Trophoblast cell (in vitro differentiated cells and primary cell): Measurements from ENCODE around the gene ADAMTSL1.

Source experiments
- DNase-seq, 2 donors: peaks; one replicate each; pipeline ENCODE4 v3.0.0-alpha.2; 2016
- H2AFZ ChIP-seq: 2 replicates; pipeline ENCODE4 v1.6.1; 2013; ENCODE audit warnings: low read length, moderate library complexity, mild to moderate bottlenecking; ENCODE audit not compliant: insufficient read depth, poor library complexity
- H2AK5ac ChIP-seq: 2 replicates; pipeline ENCODE4 v1.6.1; 2013; ENCODE audit warnings: mild to moderate bottlenecking, low read length
- H2BK120ac ChIP-seq: 2 replicates; pipeline ENCODE4 v1.6.1; 2013; ENCODE audit warnings: low read length, mild to moderate bottlenecking, moderate library complexity; ENCODE audit not compliant: insufficient read depth, poor library complexity
- H2BK12ac ChIP-seq: 2 replicates; pipeline ENCODE4 v1.6.1; 2013; ENCODE audit warnings: mild to moderate bottlenecking, low read length, moderate library complexity
- H2BK5ac ChIP-seq: 2 replicates; pipeline ENCODE4 v1.6.1; 2013; ENCODE audit warnings: low read length, low read depth, moderate library complexity, mild to moderate bottlenecking; ENCODE audit not compliant: poor library complexity
- H3K14ac ChIP-seq: 2 replicates; pipeline ENCODE4 v1.6.1; 2013; ENCODE audit warnings: mild to moderate bottlenecking, low read length
- H3K18ac ChIP-seq: 2 replicates; pipeline ENCODE4 v1.6.1; 2013; ENCODE audit warnings: mild to moderate bottlenecking, low read length
- H3K23ac ChIP-seq: 2 replicates; pipeline ENCODE4 v1.6.1; 2013; ENCODE audit warnings: low read length
- H3K27ac ChIP-seq: 2 replicates; pipeline ENCODE4 v1.5.1; 2013; ENCODE audit warnings: low read depth, mild to moderate bottlenecking, inconsistent platforms, low read length, moderate library complexity
- H3K27me3 ChIP-seq: 2 replicates; pipeline ENCODE4 v1.6.1; 2013; ENCODE audit warnings: inconsistent platforms, mild to moderate bottlenecking, low read length, moderate library complexity; ENCODE audit not compliant: insufficient read depth
- H3K36me3 ChIP-seq, 2 experiments: 1 replicate in 1 of 2; 2 replicates in 1 of 2; pipeline ENCODE4 v1.6.1; 2013; ENCODE audit warnings: low read length in 2 of 2, mild to moderate bottlenecking in 2 of 2, moderate library complexity in 1 of 2; ENCODE audit not compliant: insufficient read depth in 2 of 2, control insufficient read depth in 1 of 2
- H3K4ac ChIP-seq: 2 replicates; pipeline ENCODE4 v1.6.1; 2013; ENCODE audit warnings: low read depth, mild to moderate bottlenecking, low read length, moderate library complexity
- H3K4me1 ChIP-seq, 2 experiments: 1 replicate in 1 of 2; 2 replicates in 1 of 2; pipeline ENCODE4 v1.6.1; 2013; ENCODE audit warnings: low read length in 2 of 2, mild to moderate bottlenecking in 2 of 2, moderate library complexity in 1 of 2; ENCODE audit not compliant: insufficient read depth in 2 of 2, control insufficient read depth in 1 of 2
- H3K4me2 ChIP-seq: 2 replicates; pipeline ENCODE4 v1.6.1; 2013; ENCODE audit warnings: inconsistent platforms, mild to moderate bottlenecking, low read length, moderate library complexity
- H3K4me3 ChIP-seq: 2 replicates; pipeline ENCODE4 v1.5.1; 2013; ENCODE audit warnings: mild to moderate bottlenecking, low read depth, low read length, inconsistent platforms
- H3K79me1 ChIP-seq: one replicate; pipeline ENCODE4 v1.6.1; 2013; ENCODE audit warnings: low read length
- H3K79me2 ChIP-seq: 2 replicates; pipeline ENCODE4 v1.6.1; 2013; ENCODE audit warnings: low read length, mild to moderate bottlenecking; ENCODE audit not compliant: control insufficient read depth, insufficient read depth, poor library complexity
- H3K9ac ChIP-seq: 2 replicates; pipeline ENCODE4 v1.6.1; 2013; ENCODE audit warnings: mild to moderate bottlenecking, low read length
- H3K9me3 ChIP-seq: 2 replicates; pipeline ENCODE4 v1.6.1; 2013; ENCODE audit warnings: low read depth, mild to moderate bottlenecking, control low read depth, inconsistent platforms, low read length; ENCODE audit not compliant: insufficient read depth
- H4K12ac ChIP-seq: 2 replicates; pipeline ENCODE4 v1.6.1; 2013; ENCODE audit warnings: low read depth, mild to moderate bottlenecking, low read length, moderate library complexity
- H4K8ac ChIP-seq: 2 replicates; pipeline ENCODE4 v1.6.1; 2013; ENCODE audit warnings: low read depth, mild to moderate bottlenecking, low read length, moderate library complexity
- H4K91ac ChIP-seq: one replicate; pipeline ENCODE4 v1.6.1; 2013; ENCODE audit warnings: low read depth, mild to moderate bottlenecking, low read length, moderate library complexity
- WGBS: extraction: QIAGEN DNeasy Blood & Tissue Kit; methylation state at CpG from one replicate; pipeline ENCODE4 v1.1.7; 2013; ENCODE audit warnings: missing lambda C conversion rate; ENCODE audit not compliant: insufficient read length, insufficient coverage; ENCODE audit errors: extremely low coverage; 5-methylcytosine and 5-hydroxymethylcytosine counted together

The ADAMTSL1 gene

DNA sequence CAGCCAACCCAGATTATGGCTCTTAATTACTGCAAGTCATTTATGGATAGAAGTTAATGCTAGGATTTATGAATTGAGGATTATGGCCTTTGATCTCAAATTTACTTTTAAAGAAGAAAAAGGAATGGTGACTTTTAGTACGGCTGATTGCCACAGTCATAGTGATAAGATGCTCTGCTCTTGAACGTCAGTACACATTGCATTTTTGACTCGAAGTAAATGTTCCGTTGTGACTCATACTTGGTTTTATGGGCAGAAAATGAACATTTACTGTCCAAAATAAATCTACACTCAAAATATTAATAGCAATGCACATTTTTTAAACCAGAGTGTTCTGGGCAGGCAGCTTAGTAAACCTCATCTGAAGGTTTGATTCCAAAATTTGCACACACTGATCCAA is 830 bp downstream of the ADAMTSL1 start:
- Histone ChIP-seq H3K9me3 (no peaks in the 10 kb centered on the region), H3K36me3 (no peaks in the 10 kb centered on the region), H3K4ac (no peak overlapping the region), H3K9ac (no peak overlapping the region), H3K4me3 (no peak overlapping the region), H3K4me2 (no peak overlapping the region), H2BK120ac (no peak overlapping the region), H3K79me2 (no peaks in the 10 kb centered on the region), H3K14ac (no peak overlapping the region), H3K18ac (no peak overlapping the region), H2BK12ac (no peak overlapping the region), H4K12ac (no peak overlapping the region), H3K27ac (no peak overlapping the region), H2BK5ac (no peak overlapping the region), H4K8ac (no peak overlapping the region), H4K91ac (no peak overlapping the region), H3K4me1 (no peaks in the 10 kb centered on the region), H2AFZ (no peak overlapping the region), H3K27me3 (no peaks in the 10 kb centered on the region), H3K23ac (no peak overlapping the region), H3K79me1 (no peaks in the 10 kb centered on the region), H2AK5ac (no peak overlapping the region)
- no peak for DNase-seq
- no CpG with 5 or more reads among the region's 4 CpGs for WGBS

DNA sequence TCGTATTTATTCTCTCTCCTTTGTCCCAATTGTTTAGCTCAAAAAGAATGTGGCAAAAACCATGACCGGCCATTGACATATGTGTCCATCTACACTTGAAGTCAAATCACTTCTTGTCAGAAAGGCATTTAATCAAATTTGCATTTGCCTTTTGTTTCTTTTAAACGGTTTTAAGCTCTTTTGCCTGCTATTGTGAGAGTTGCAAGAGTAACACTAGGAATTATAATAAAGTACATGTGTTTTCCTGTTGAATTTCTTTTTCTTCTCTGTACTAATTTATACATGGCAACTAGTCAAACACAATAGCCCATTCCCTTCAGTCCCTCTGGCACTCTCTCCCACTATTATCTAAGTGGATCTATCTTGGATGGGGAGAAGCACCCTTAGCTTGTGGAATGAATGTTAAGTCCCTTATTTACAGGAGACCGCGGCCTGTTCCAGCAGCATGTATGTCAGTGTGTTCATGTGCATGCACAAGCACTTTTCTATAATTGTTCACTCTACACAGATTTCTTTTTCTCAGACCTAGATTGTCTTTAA is 3.2 kb downstream of the ADAMTSL1 start:
- Histone ChIP-seq H3K27ac (no peak overlapping the region), H2BK120ac (no peak overlapping the region), H3K4me3 (no peak overlapping the region), H3K4me1 (no peaks in the 10 kb centered on the region), H3K14ac (no peak overlapping the region), H3K27me3 (no peaks in the 10 kb centered on the region), H3K36me3 (no peaks in the 10 kb centered on the region), H3K18ac (no peak overlapping the region), H4K91ac (no peak overlapping the region), H3K9ac (no peak overlapping the region), H2AK5ac (no peak overlapping the region), H2BK12ac (no peak overlapping the region), H3K9me3 (no peaks in the 10 kb centered on the region), H3K79me2 (no peaks in the 10 kb centered on the region), H3K23ac (no peak overlapping the region), H3K4ac (no peak overlapping the region), H2BK5ac (no peak overlapping the region), H4K12ac (no peak overlapping the region), H4K8ac (no peak overlapping the region), H2AFZ (no peak overlapping the region), H3K79me1 (no peaks in the 10 kb centered on the region), H3K4me2 (no peak overlapping the region)
- DNase-seq = no peak
- WGBS = no CpG with 5 or more reads among the region's 5 CpGs

DNA sequence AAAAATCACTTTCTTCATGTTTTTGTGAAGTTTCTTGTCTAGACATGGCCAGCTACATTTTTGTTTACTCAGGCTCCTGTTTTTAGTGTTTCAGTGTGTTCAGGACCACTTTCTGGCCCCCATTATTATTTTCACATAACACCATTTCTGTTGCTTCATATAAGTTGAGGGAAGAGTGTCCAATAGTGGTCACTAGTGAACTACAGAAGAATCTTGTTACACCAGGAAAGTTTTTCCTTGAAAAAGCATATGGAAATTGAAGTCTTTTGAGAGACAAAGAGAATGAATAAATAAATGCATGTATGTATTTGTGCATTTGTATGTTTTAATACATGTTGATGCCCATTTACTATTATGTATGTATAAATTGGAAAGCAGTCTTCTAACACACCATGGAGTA is 3.8 kb downstream of the ADAMTSL1 start:
- no peak for DNase-seq
- Histone ChIP-seq H3K79me2 (no peaks in the 10 kb centered on the region), H3K14ac (no peak overlapping the region), H3K27ac (no peak overlapping the region), H3K27me3 (no peaks in the 10 kb centered on the region), H4K91ac (no peak overlapping the region), H3K4ac (no peak overlapping the region), H3K23ac (no peak overlapping the region), H3K4me1 (no peaks in the 10 kb centered on the region), H3K18ac (no peak overlapping the region), H3K4me3 (no peak overlapping the region), H3K9ac (no peak overlapping the region), H2BK120ac (no peak overlapping the region), H3K36me3 (no peaks in the 10 kb centered on the region), H4K8ac (no peak overlapping the region), H2AK5ac (no peak overlapping the region), H3K9me3 (no peaks in the 10 kb centered on the region), H3K4me2 (no peak overlapping the region), H4K12ac (no peak overlapping the region), H3K79me1 (no peaks in the 10 kb centered on the region), H2BK12ac (no peak overlapping the region), H2BK5ac (no peak overlapping the region), H2AFZ (no peak overlapping the region)

DNA sequence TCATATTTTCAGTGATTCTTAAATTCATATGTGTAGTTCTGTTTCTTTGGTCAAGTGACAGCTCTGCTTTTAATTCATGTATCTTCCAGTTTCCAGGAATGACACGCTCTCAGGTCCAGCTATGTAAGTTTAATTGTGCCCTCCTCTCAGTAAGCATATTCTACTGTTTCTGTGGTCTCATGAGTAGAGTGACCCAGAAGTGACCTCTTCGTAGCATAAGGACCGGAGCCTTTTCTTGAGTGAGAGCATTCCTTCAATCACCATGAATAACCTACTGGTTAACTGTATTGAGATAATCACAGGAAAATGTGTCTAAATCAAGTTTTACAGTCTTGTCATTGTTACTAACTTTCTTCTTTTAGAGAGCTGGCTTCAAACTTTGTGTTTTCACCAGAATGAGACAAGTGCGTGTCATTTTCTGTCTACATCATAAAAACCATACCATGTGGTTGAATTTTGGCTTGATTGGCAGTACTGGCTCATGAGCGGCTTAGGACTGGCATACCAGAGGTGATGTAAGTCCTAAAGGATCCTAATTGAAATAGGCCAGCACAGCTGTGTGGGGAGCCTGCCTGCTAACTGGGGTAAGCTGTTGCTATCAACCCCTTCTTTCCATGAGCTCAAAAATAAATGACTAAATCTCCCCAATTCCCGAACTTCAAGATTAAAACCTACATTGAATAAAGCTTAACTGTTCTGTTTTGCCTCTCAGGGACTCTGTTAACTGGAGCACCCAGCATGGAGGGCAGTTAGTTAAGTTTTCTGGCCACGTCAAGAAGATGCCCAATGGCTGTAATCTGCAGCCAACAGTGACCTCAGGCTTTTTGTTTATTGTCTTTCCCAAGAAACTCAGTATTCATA is 4.8 kb downstream of the ADAMTSL1 start:
- Histone ChIP-seq H3K4ac (no peak overlapping the region), H2AFZ (no peak overlapping the region), H4K12ac (no peak overlapping the region), H2BK120ac (no peak overlapping the region), H3K27me3 (no peaks in the 10 kb centered on the region), H2AK5ac (no peak overlapping the region), H3K27ac (no peak overlapping the region), H3K79me1 (no peaks in the 10 kb centered on the region), H3K18ac (no peak overlapping the region), H3K36me3 (no peaks in the 10 kb centered on the region), H3K79me2 (no peaks in the 10 kb centered on the region), H2BK12ac (no peak overlapping the region), H3K23ac (no peak overlapping the region), H3K9ac (no peak overlapping the region), H3K4me3 (no peak overlapping the region), H2BK5ac (no peak overlapping the region), H3K4me2 (no peak overlapping the region), H3K4me1 (no peaks in the 10 kb centered on the region), H4K8ac (no peak overlapping the region), H3K9me3 (no peaks in the 10 kb centered on the region), H3K14ac (no peak overlapping the region), H4K91ac (no peak overlapping the region)
- DNase-seq = no peak
- WGBS = no CpG with 5 or more reads among the region's 7 CpGs
